ENCODE measurements around the gene ATOH8. TPM values are rescaled to one million over a fixed set of nuclear protein-coding genes. Genes with fewer than 3 reads are reported as not detected.

ATOH8 gene
- total RNA-seq, 2 donors from 2014 or later: 78.4 to 207 TPM

- H3K4me1 ChIP-seq (ENCODE audit: control insufficient read depth in 1 of 2, low read depth in 2 of 2): peaks cover 4 to 25% of the 10 kb centered on the region in 2 donors
- no peaks in the 10 kb centered on the region for H3K27me3 ChIP-seq (replicated peaks; ENCODE audit: insufficient read depth)
- no peak overlapping the region for H3K4me3 ChIP-seq
- no peaks in the 10 kb centered on the region for H3K9me3 ChIP-seq
- ATAC-seq (ENCODE audit: insufficient number of reproducible peaks, low FRiP score, low read depth) (no peak), DNase-seq (ENCODE audit: low spot score) (no peak)
- H3K36me3 ChIP-seq: no peaks in the 10 kb centered on the region
- no peak overlapping the region for H3K27ac ChIP-seq
- no peak for TF ChIP-seq CTCF (IDR thresholded peaks at IDR 0.05)
Observed at GRCh38 chr2:85807756-85808155, 54.0 kb downstream of the ATOH8 start.

- H3K4me1 ChIP-seq (ENCODE audit: control insufficient read depth in 1 of 2, low read depth in 2 of 2): peaks cover 8 to 51% of the 10 kb centered on the region in 2 donors
- DNase-seq (ENCODE audit: low spot score) (no peak), ATAC-seq (ENCODE audit: insufficient number of reproducible peaks, low FRiP score, low read depth) (peak; percentile 9)
- peak overlapping the region; percentile 46 to 69 for H3K27ac ChIP-seq
- no peaks in the 10 kb centered on the region for H3K9me3 ChIP-seq
- no peak for TF ChIP-seq CTCF (IDR thresholded peaks at IDR 0.05)
- peak overlapping the region; percentile 6 for H3K4me3 ChIP-seq
- H3K36me3 ChIP-seq: no peaks in the 10 kb centered on the region
- H3K27me3 ChIP-seq (replicated peaks; ENCODE audit: insufficient read depth): no peaks in the 10 kb centered on the region
Observed at GRCh38 chr2:85810371-85811179, 56.8 kb downstream of the ATOH8 start.

GRCh38 chr2:85811180-85812093, 57.6 kb downstream of the ATOH8 start:
- Histone ChIP-seq H3K36me3 (no peaks in the 10 kb centered on the region), H3K9me3 (no peaks in the 10 kb centered on the region), H3K27me3 (replicated peaks; ENCODE audit: insufficient read depth) (no peaks in the 10 kb centered on the region), H3K27ac (peak overlapping the region; percentile 75 to 79), H3K4me3 (peak overlapping the region; percentile 6), H3K4me1 (ENCODE audit: control insufficient read depth in 1 of 2, low read depth in 2 of 2) (peaks cover 8 to 51% of the 10 kb centered on the region in 2 donors)
- DNase-seq (ENCODE audit: low spot score): no peak
- no peak for TF ChIP-seq CTCF (IDR thresholded peaks at IDR 0.05)
- peak; percentile 41 for ATAC-seq (ENCODE audit: insufficient number of reproducible peaks, low FRiP score, low read depth)

DNA sequence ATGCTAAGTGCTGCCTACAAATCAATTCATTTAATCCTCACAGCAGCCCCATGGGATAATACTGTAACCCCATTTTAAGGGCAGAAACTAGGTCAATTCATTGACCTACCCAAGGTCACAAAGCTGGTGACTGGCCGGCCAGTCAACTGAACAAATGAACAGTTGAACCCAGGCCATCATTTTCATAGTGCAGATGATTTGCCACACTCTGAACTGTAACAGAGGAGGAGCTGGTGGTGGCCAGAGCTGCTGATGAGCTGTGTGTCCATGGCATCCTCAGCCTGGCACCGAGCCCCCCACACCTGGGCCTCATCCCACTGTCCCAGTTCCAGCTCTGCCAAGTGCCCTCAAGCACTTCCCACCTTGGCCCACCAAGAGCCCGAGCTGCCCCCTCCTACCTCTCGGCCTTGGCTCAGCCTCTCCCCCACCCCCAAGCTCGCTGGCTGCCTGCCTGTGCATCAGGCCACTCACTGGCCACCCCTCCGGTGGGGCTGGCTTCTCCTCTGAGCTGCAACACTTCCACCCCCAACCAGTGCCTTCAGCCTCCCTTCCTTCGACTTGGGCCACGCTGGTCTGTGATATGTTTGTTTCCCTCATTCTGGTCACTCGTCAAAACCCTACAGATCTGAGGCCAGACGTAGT, 58.4 kb downstream of the ATOH8 start:
- Histone ChIP-seq H3K9me3 (no peaks in the 10 kb centered on the region), H3K4me3 (no peak overlapping the region), H3K27ac (peak overlapping the region; percentile 75 to 79), H3K36me3 (no peaks in the 10 kb centered on the region), H3K4me1 (ENCODE audit: control insufficient read depth in 1 of 2, low read depth in 2 of 2) (peaks cover 8 to 51% of the 10 kb centered on the region in 2 donors), H3K27me3 (replicated peaks; ENCODE audit: insufficient read depth) (no peaks in the 10 kb centered on the region)
- no peak for ATAC-seq (ENCODE audit: insufficient number of reproducible peaks, low FRiP score, low read depth)
- DNase-seq (ENCODE audit: low spot score): no peak
- no peak for TF ChIP-seq CTCF (IDR thresholded peaks at IDR 0.05)
